IPS DF 6.9 (cell line): ENCODE results near the gene GRK5.

Source experiments
- DNase-seq: peaks from one replicate; pipeline ENCODE4 v3.0.0-alpha.2; 2013; ENCODE audit warnings: low read depth, low spot score
- H3K27ac ChIP-seq: one replicate; pipeline ENCODE4 v1.5.1; 2013; ENCODE audit warnings: low read length, control low read depth
- H3K27me3 ChIP-seq: 2 replicates; pipeline ENCODE4 v1.6.1; 2013; ENCODE audit warnings: mild to moderate bottlenecking, low read length; ENCODE audit not compliant: control insufficient read depth, insufficient read depth
- H3K36me3 ChIP-seq: 2 replicates; pipeline ENCODE4 v1.6.1; 2013; ENCODE audit warnings: low read length; ENCODE audit not compliant: control insufficient read depth, insufficient read depth
- H3K4me1 ChIP-seq: 2 replicates; pipeline ENCODE4 v1.6.1; 2013; ENCODE audit warnings: low read length; ENCODE audit not compliant: control insufficient read depth, insufficient read depth
- H3K4me3 ChIP-seq: 2 replicates; pipeline ENCODE4 v1.5.1; 2013; ENCODE audit warnings: mild to moderate bottlenecking, low read length
- H3K9me3 ChIP-seq: 2 replicates; pipeline ENCODE4 v1.6.1; 2013; ENCODE audit warnings: low read length, inconsistent platforms; ENCODE audit not compliant: control insufficient read depth, insufficient read depth
- WGBS: extraction: QIAGEN DNeasy Blood & Tissue Kit; methylation state at CpG from one replicate; pipeline ENCODE4 v1.1.7; 2013; ENCODE audit warnings: mixed read lengths, missing lambda C conversion rate; ENCODE audit not compliant: insufficient read length, insufficient coverage; 5-methylcytosine and 5-hydroxymethylcytosine counted together

The GRK5 gene

GRCh38 chr10:119326167-119326566 lies 118.8 kb downstream of the GRK5 start:
- Histone ChIP-seq H3K36me3 (no peaks in the 10 kb centered on the region), H3K27me3 (no peaks in the 10 kb centered on the region), H3K4me3 (no peak overlapping the region), H3K4me1 (no peaks in the 10 kb centered on the region), H3K9me3 (no peaks in the 10 kb centered on the region), H3K27ac (no peak overlapping the region)
- no peak for DNase-seq
- WGBS = no CpG with 5 or more reads among the region's 10 CpGs

GRCh38 chr10:119327096-119327745 lies 119.8 kb downstream of the GRK5 start:
- Histone ChIP-seq H3K27ac (no peak overlapping the region), H3K27me3 (no peaks in the 10 kb centered on the region), H3K4me3 (no peak overlapping the region), H3K9me3 (no peaks in the 10 kb centered on the region), H3K36me3 (no peaks in the 10 kb centered on the region), H3K4me1 (no peaks in the 10 kb centered on the region)
- no peak for DNase-seq
- no CpG with 5 or more reads among the region's 14 CpGs for WGBS

DNA sequence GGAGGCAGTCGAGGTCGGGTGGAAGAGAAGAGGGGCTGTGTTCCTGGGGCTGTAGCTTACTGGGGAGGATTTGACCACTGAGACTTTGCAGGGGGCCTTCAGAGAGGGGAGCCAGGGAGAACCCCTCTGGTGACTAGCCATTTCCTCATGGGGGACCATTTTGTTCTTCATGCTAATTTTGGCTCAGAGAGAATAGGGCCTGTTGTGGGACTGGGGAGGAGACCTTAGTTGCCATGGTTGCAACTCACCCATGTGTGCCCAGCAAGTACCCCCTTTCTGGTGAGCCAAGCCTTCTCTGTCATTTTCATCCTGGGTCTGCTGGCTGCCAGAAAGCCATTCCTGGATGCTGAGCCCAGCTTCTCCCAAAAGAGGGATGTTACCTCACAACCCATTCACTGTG lies 120.9 kb downstream of the GRK5 start:
- Histone ChIP-seq H3K9me3 (no peaks in the 10 kb centered on the region), H3K4me3 (no peak overlapping the region), H3K27me3 (no peaks in the 10 kb centered on the region), H3K4me1 (no peaks in the 10 kb centered on the region), H3K36me3 (no peaks in the 10 kb centered on the region), H3K27ac (no peak overlapping the region)
- DNase-seq = no peak
- no CpG with 5 or more reads among the region's 2 CpGs for WGBS

- H3K36me3 ChIP-seq = no peaks in the 10 kb centered on the region
- no peak overlapping the region for H3K4me3 ChIP-seq
- WGBS = no CpG with 5 or more reads among the region's 5 CpGs
- no peak overlapping the region for H3K27ac ChIP-seq
- no peak for DNase-seq
- H3K27me3 ChIP-seq = no peaks in the 10 kb centered on the region
- no peaks in the 10 kb centered on the region; the same call in 1 of the 2 replicates for H3K4me1 ChIP-seq
- no peaks in the 10 kb centered on the region for H3K9me3 ChIP-seq
These were observed 123.0 kb downstream of the GRK5 start for GRCh38 chr10:119330342-119330741.

- no peak for DNase-seq
- WGBS = no CpG with 5 or more reads among the region's 15 CpGs
These were observed 123.7 kb downstream of the GRK5 start for GRCh38 chr10:119331061-119331460.

GRCh38 chr10:119333146-119333792 lies 125.9 kb downstream of the GRK5 start:
- WGBS = no CpG with 5 or more reads among the region's 8 CpGs
- H3K36me3 ChIP-seq = no peaks in the 10 kb centered on the region
- DNase-seq = no peak
- no peak overlapping the region for H3K4me3 ChIP-seq
- H3K27ac ChIP-seq = no peak overlapping the region
- H3K4me1 ChIP-seq = no peaks in the 10 kb centered on the region; the same call in 1 of the 2 replicates
- H3K9me3 ChIP-seq = no peaks in the 10 kb centered on the region
- H3K27me3 ChIP-seq = no peaks in the 10 kb centered on the region

More at GRCh38 chr10:119331061-119331460, 123.7 kb downstream of the GRK5 start:
- H3K27me3 ChIP-seq = no peaks in the 10 kb centered on the region
- H3K9me3 ChIP-seq = no peaks in the 10 kb centered on the region
- no peaks in the 10 kb centered on the region for H3K36me3 ChIP-seq
- no peak overlapping the region for H3K4me3 ChIP-seq
- no peaks in the 10 kb centered on the region; the same call in 1 of the 2 replicates for H3K4me1 ChIP-seq
- H3K27ac ChIP-seq = no peak overlapping the region

- no peaks in the 10 kb centered on the region; the same call in 1 of the 2 replicates for H3K36me3 ChIP-seq
- H3K27me3 ChIP-seq = no peaks in the 10 kb centered on the region
- DNase-seq = no peak
- H3K9me3 ChIP-seq = no peaks in the 10 kb centered on the region
- no peak overlapping the region for H3K27ac ChIP-seq
- no peak overlapping the region for H3K4me3 ChIP-seq
- no peaks in the 10 kb centered on the region; the same call in 1 of the 2 replicates for H3K4me1 ChIP-seq
- WGBS = no CpG with 5 or more reads among the region's 10 CpGs
These were observed 128.4 kb downstream of the GRK5 start for GRCh38 chr10:119335671-119336353.

- H3K36me3 ChIP-seq = no peaks in the 10 kb centered on the region; the same call in 1 of the 2 replicates
- H3K4me1 ChIP-seq = no peaks in the 10 kb centered on the region; the same call in 1 of the 2 replicates
- no peaks in the 10 kb centered on the region for H3K27me3 ChIP-seq
- H3K9me3 ChIP-seq = no peaks in the 10 kb centered on the region
- H3K4me3 ChIP-seq = no peak overlapping the region
- no peak for DNase-seq
- no peak overlapping the region for H3K27ac ChIP-seq
- no CpG with 5 or more reads among the region's 17 CpGs for WGBS
These were observed 129.2 kb downstream of the GRK5 start for GRCh38 chr10:119336599-119336998.

- DNase-seq = no peak
- Histone ChIP-seq H3K4me3 (no peak overlapping the region), H3K27ac (no peak overlapping the region), H3K9me3 (no peaks in the 10 kb centered on the region), H3K4me1 (no peaks in the 10 kb centered on the region; the same call in 1 of the 2 replicates), H3K36me3 (no peaks in the 10 kb centered on the region; the same call in 1 of the 2 replicates), H3K27me3 (no peaks in the 10 kb centered on the region)
- no CpG with 5 or more reads among the region's 4 CpGs for WGBS
These were observed 129.9 kb downstream of the GRK5 start for GRCh38 chr10:119337223-119337622.

DNA sequence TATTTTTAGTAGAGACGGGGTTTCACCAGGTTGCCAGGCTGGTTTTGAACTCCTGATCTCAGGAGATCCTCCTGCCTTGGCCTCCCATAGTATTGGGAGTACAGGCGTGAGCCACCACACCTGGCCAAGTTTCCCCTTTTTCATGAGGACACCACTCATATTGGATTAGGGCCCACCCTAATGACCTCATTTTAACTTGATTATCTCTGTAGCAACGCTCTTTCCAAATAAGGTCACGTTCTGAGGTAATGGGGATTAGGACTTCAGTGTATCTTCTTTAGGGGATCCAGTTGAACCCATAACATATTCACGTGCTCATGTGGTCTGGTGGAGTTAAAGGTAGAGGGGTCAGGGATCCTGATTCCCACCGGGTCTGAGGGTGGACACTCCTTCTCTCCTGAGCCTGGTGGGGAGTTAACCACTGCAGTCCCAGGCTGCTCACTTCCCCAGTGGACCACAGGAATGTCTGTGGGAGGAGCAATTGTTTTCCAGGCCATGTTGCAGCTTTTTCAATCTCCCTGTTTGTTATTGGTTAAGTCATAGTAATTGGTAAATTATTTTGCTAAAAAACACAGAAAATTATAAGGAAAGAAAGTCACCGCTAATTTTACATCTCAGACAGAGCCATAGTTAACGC lies 130.5 kb downstream of the GRK5 start:
- Histone ChIP-seq H3K4me3 (no peak overlapping the region), H3K9me3 (no peaks in the 10 kb centered on the region), H3K27me3 (no peaks in the 10 kb centered on the region), H3K36me3 (no peaks in the 10 kb centered on the region; the same call in 1 of the 2 replicates), H3K4me1 (no peaks in the 10 kb centered on the region; the same call in 1 of the 2 replicates), H3K27ac (no peak overlapping the region)
- no CpG with 5 or more reads among the region's 8 CpGs for WGBS
- DNase-seq = no peak
